ENCODE measurements around the gene PRSS8. TPM values are rescaled to one million over a fixed set of nuclear protein-coding genes. Genes with fewer than 3 reads are reported as not detected.

The PRSS8 gene
- total and polyA plus RNA-seq, 11 donors: 0.17 to 0.44 (median 0.30) TPM; not detected in 5

DNA sequence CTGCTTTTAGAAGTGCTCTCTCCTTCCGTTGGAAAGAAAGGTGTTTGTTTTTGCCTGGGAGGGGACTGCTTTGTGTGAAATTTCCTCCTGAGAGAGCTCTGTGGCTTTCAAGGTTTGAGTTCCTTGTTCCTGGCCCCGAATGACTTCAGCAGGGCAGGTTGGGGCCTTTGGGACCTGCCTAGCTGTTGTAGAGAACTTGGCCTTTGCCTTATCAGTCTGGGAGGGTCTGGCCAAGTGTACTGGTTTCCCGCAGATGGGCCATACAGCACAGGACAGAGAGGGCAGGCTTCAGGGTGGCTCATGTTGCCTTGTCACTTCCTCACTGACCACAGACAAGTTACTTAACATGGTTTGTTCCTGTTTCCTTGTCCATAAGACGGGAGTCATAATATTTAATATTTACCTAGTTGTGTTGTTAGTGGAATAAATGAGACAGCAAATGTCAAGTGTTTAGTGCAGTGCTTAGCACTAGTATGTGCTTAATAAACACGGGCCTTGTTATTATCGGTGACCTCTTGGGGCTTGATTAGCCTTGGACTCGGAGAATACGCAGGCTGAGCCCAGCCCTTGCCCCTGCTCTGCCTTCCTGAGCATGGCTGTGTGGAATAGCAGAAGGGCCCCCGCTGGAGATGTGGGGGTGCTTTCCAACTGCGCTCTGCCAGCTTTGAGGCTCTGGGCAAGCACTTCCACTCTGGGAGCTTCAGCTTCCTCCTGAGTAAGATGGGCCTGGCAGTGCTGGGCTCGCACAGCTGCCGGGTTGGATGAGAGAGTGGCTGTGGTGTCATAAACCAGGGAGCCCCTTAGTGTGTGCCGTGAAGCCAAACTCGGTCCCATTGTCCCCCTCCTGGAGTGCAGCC lies 6.6 kb downstream of the PRSS8 start:
- peak overlapping the region; percentile 27 to 94 (median 60) for H3K27ac ChIP-seq
- no peaks in the 10 kb centered on the region for H3K9me3 ChIP-seq
- peak overlapping the region in 1 of 12 donors; percentile 2 for H3K4me3 ChIP-seq
- TF ChIP-seq POLR2A (IDR thresholded peaks at IDR 0.05): no peak
- TF ChIP-seq CTCF (IDR thresholded peaks at IDR 0.05): no peak
- DNase-seq (peak in 3 of 5 donors; percentile 48 to 69 (median 60)), ATAC-seq (peak; percentile 39 to 84 (median 76))
- H3K4me1 ChIP-seq: peaks cover 0 to 47% (median 15%) of the 10 kb centered on the region in 12 donors
- peaks cover 7 to 80% (median 61%) of the 10 kb centered on the region in 9 donors for H3K36me3 ChIP-seq
- 65 to 78% (median 69%) methylated on average over 10 to 14 of the region's 14 CpGs for WGBS, 4 donors
- H3K27me3 ChIP-seq: no peaks in the 10 kb centered on the region
- intact Hi-C loops (cut with DNase I): no loop called here

DNA sequence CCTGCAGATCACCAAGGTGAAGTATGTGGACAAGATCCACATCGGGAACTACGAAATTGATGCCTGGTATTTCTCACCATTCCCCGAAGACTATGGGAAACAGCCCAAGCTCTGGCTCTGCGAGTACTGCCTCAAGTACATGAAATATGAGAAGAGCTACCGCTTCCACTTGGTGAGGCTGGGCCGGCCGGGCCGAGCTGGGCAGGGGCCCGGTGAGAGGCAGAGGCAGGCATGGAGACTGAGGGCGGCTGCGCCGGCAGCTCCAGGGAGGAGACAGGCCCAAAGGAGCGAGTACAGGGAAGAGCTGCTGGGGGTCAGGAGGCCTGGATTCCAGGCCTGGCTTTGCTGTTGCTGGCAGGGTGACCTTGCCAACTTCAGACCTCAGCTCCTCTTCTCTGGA lies 8.3 kb downstream of the PRSS8 start:
- no peaks in the 10 kb centered on the region for H3K9me3 ChIP-seq
- WGBS, 4 donors: 86 to 96% (median 90%) methylated on average over 12 to 13 of the region's 13 CpGs
- peak overlapping the region in 3 of 12 donors; percentile 73 to 94 (median 75) for H3K27ac ChIP-seq
- no peak for ATAC-seq
- H3K4me3 ChIP-seq: no peak overlapping the region
- H3K27me3 ChIP-seq: no peaks in the 10 kb centered on the region
- peaks cover 0 to 38% (median 12%) of the 10 kb centered on the region in 12 donors for H3K4me1 ChIP-seq
- H3K36me3 ChIP-seq: peaks cover 7 to 93% (median 70%) of the 10 kb centered on the region in 9 donors
- intact Hi-C loops (cut with DNase I): no loop called here
- TF ChIP-seq CTCF (IDR thresholded peaks at IDR 0.05): no peak
- no peak for DNase-seq

- intact Hi-C loops (cut with DNase I): no loop called here
- no peak overlapping the region for H3K27ac ChIP-seq
- WGBS, 4 donors: 94 to 97% (median 95%) methylated on average over 3 of the region's 3 CpGs
- ATAC-seq: no peak
- no peak for DNase-seq
- H3K27me3 ChIP-seq: no peaks in the 10 kb centered on the region
- H3K9me3 ChIP-seq: no peaks in the 10 kb centered on the region
- no peak overlapping the region for H3K4me3 ChIP-seq
- TF ChIP-seq CTCF (IDR thresholded peaks at IDR 0.05) (no peak), POLR2A (IDR thresholded peaks at IDR 0.05) (no peak)
- peaks cover 0 to 38% (median 12%) of the 10 kb centered on the region in 12 donors for H3K4me1 ChIP-seq
- peaks cover 7 to 91% (median 69%) of the 10 kb centered on the region in 9 donors for H3K36me3 ChIP-seq
Measured at GRCh38 chr16:31125844-31126243, 9.7 kb downstream of the PRSS8 start.

DNA sequence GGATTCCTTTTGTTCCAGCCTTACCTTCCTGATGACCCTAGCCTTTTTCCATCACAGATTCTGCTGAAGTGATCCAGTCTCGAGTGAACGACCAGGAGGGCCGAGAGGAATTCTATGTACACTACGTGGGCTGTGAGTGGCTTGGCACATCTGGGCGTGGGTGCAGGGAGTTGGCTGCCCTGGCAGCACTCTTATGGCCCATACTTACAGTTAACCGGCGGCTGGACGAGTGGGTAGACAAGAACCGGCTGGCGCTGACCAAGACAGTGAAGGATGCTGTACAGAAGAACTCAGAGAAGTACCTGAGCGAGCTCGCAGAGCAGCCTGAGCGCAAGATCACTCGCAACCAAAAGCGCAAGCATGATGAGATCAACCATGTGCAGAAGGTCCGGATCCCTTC lies 15.4 kb downstream of the PRSS8 start:
- H3K27ac ChIP-seq: peak overlapping the region in 3 of 12 donors; percentile 31 to 99 (median 96)
- DNase-seq (no peak), ATAC-seq (no peak)
- WGBS, 4 donors: 83 to 91% (median 87%) methylated on average over 16 of the region's 16 CpGs
- peaks cover 0 to 62% (median 59%) of the 10 kb centered on the region in 9 donors for H3K36me3 ChIP-seq
- no peaks in the 10 kb centered on the region for H3K9me3 ChIP-seq
- no peaks in the 10 kb centered on the region for H3K27me3 ChIP-seq
- peaks cover 0 to 28% (median 19%) of the 10 kb centered on the region in 12 donors for H3K4me1 ChIP-seq
- TF ChIP-seq POLR2A (IDR thresholded peaks at IDR 0.05): no peak
- no peak for TF ChIP-seq CTCF (IDR thresholded peaks at IDR 0.05)
- no peak overlapping the region for H3K4me3 ChIP-seq
- intact Hi-C loops (cut with DNase I): no loop called here
